PFSK-1 (cell line): ENCODE measurements around the gene SLC22A3. TPM values are rescaled to one million over a fixed set of nuclear protein-coding genes. Genes with fewer than 3 reads are reported as not detected.

Experiments
- FOXP2 ChIP-seq: optimal IDR thresholded peaks from 2 replicates; pipeline ENCODE3; 2011; ENCODE audit warnings: borderline replicate concordance, control low read depth, inconsistent platforms; ENCODE audit not compliant: insufficient read depth; ENCODE audit errors: extremely low read length, extremely low read depth
- POLR2AphosphoS5 ChIP-seq: IDR thresholded peaks from 2 replicates; pipeline ENCODE4 v1.6.1; 2012; ENCODE audit warnings: low read depth, mild to moderate bottlenecking, control low read depth, low read length, moderate library complexity
- REST ChIP-seq, 2 experiments: IDR thresholded peaks; 2 replicates each; pipeline versions ENCODE4 v1.6.1 to v1.8.0; 2011 to 2012; ENCODE audit warnings: low read depth in 2 of 2, low read length in 2 of 2, control low read depth in 1 of 2, inconsistent platforms in 1 of 2, mild to moderate bottlenecking in 1 of 2, moderate library complexity in 1 of 2; ENCODE audit not compliant: insufficient read depth in 1 of 2
- SIN3A ChIP-seq: IDR thresholded peaks from 2 replicates; pipeline ENCODE4 v1.6.1; 2012; ENCODE audit warnings: mild to moderate bottlenecking, low read length, moderate library complexity, borderline replicate concordance; ENCODE audit not compliant: insufficient read depth
- TAF1 ChIP-seq: IDR thresholded peaks from 2 replicates; pipeline ENCODE4 v1.6.1; 2012; ENCODE audit warnings: low read length, control low read depth, borderline replicate concordance; ENCODE audit not compliant: insufficient read depth
- polyA plus RNA-seq: library from polyadenylated mRNA; unstranded; fragments of >200 nt; gene quantifications from one replicate; pipeline ENCODE4 v1.2.1, GENCODE V29; 2012; ENCODE audit warnings: low read depth, missing spikeins; ENCODE audit not compliant: insufficient read length

Gene SLC22A3
- polyA plus RNA-seq, result not detected

GRCh38 chr6:160348223-160349019 lies at the start of gene SLC22A3:
Gene SLC22A3 (plus strand): TSS chr6:160348378. CDS start chr6:160348420, 42 bp downstream.
- TF ChIP-seq REST (IDR thresholded peaks at IDR 0.05; ENCODE audit: insufficient read depth in 1 of 2, low read depth in 2 of 2, low read length in 2 of 2) (no peak), FOXP2 (no peak), TAF1 (no peak)

- TF ChIP-seq POLR2AphosphoS5 (no peak), SIN3A (no peak), FOXP2 (no peak), REST (IDR thresholded peaks at IDR 0.05; ENCODE audit: insufficient read depth in 1 of 2, low read depth in 2 of 2, low read length in 2 of 2) (no peak), TAF1 (no peak)
Measured at GRCh38 chr6:160299559-160299958, 48.6 kb upstream of the SLC22A3 start.

- TF ChIP-seq POLR2AphosphoS5 (no peak), FOXP2 (no peak), SIN3A (no peak), TAF1 (no peak), REST (IDR thresholded peaks at IDR 0.05; ENCODE audit: insufficient read depth in 1 of 2, low read depth in 2 of 2, low read length in 2 of 2) (no peak)
Measured at GRCh38 chr6:160300076-160300695, 48.0 kb upstream of the SLC22A3 start.

GRCh38 chr6:160301339-160301738 lies 46.8 kb upstream of the SLC22A3 start:
- TF ChIP-seq SIN3A, result no peak
- TF ChIP-seq REST (IDR thresholded peaks at IDR 0.05; ENCODE audit: insufficient read depth in 1 of 2, low read depth in 2 of 2, low read length in 2 of 2), result no peak
- TF ChIP-seq POLR2AphosphoS5, result no peak
- no peak for TF ChIP-seq TAF1
- no peak for TF ChIP-seq FOXP2
